ENCODE measurements around the gene ASXL3. TPM values are rescaled to one million over a fixed set of nuclear protein-coding genes. Genes with fewer than 3 reads are reported as not detected.

Gene ASXL3
- total RNA-seq, 1 experiment from 2014 or later: 0.11 TPM

DNA sequence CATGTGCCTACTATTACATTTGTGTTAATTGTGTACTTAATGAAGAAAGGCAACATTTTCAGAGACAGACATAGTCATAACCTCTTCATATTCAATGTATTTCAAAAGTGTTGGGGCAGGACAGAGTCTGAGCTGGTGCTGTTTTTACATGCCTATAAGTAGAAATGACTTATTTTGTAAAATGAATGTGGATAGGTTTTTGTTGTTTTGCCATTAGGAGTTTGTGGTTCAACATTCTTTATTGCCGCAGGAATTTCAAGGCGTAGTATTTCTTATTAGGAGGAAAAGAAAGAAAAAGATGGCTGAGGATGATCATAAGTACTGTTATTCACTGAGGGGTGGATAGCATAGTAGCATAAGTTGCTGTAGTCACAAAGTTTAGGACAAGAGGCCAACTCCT, 21.2 kb upstream of the ASXL3 start:
- ChIA-PET CTCF (no interaction called here), POLR2A (ENCODE audit: low non-redundant PET) (no interaction called here)
- Histone ChIP-seq H3K36me3 (ENCODE audit: insufficient read depth, low read length, poor library complexity, severe bottlenecking) (no peaks in the 10 kb centered on the region), H3K9me3 (ENCODE audit: low read depth, low read length, poor library complexity, severe bottlenecking) (no peaks in the 10 kb centered on the region), H3K4me3 (ENCODE audit: low read depth, low read length, poor library complexity, severe bottlenecking) (no peak overlapping the region), H3K27ac (ENCODE audit: low read depth, low read length, poor library complexity, severe bottlenecking) (no peak overlapping the region), H3K27me3 (replicated peaks; ENCODE audit: insufficient read depth, low read depth, low read length, poor library complexity) (peaks cover 4% of the 10 kb centered on the region), H3K4me1 (ENCODE audit: insufficient read depth, low read length, poor library complexity, severe bottlenecking) (no peaks in the 10 kb centered on the region)
- intact Hi-C loops (cut with micrococcal nuclease; ENCODE audit: unreplicated experiment): no loop called here
- TF ChIP-seq, protein P1, sequence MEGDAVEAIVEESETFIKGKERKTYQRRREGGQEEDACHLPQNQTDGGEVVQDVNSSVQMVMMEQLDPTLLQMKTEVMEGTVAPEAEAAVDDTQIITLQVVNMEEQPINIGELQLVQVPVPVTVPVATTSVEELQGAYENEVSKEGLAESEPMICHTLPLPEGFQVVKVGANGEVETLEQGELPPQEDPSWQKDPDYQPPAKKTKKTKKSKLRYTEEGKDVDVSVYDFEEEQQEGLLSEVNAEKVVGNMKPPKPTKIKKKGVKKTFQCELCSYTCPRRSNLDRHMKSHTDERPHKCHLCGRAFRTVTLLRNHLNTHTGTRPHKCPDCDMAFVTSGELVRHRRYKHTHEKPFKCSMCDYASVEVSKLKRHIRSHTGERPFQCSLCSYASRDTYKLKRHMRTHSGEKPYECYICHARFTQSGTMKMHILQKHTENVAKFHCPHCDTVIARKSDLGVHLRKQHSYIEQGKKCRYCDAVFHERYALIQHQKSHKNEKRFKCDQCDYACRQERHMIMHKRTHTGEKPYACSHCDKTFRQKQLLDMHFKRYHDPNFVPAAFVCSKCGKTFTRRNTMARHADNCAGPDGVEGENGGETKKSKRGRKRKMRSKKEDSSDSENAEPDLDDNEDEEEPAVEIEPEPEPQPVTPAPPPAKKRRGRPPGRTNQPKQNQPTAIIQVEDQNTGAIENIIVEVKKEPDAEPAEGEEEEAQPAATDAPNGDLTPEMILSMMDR (conservative IDR thresholded peaks at IDR 0.05; ENCODE audit: low read depth, low read length): no peak
- TF ChIP-seq EZH2 (IDR thresholded peaks at IDR 0.05; ENCODE audit: borderline replicate concordance, low read depth, low read length, poor library complexity, severe bottlenecking): no peak
- BruUV-seq (replicated peaks): no TSS peak
- DNase-seq (ENCODE audit: low spot score): no peak

DNA sequence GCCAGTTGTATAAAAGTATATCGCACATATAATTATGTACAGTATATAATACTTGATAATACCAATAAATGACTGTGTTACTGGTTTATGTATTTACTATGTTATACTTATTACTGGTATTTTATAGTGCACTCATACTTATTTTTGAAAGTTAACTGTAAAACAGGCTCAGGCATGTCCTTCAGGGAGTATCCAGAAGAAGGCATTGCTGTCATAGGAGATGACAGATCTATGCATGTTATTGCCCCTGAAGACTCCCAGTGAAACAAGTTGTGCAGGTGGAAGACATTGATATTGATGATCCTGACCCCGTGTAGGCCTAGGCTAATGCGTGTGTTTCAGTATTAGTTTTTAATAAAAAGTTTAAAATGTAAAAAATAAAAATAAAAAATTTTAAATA, 20.3 kb upstream of the ASXL3 start:
- TF ChIP-seq, protein P1 (conservative IDR thresholded peaks at IDR 0.05; ENCODE audit: low read depth, low read length): no peak
- TF ChIP-seq EZH2 (IDR thresholded peaks at IDR 0.05; ENCODE audit: borderline replicate concordance, low read depth, low read length, poor library complexity, severe bottlenecking): no peak
- H3K4me1 ChIP-seq (ENCODE audit: insufficient read depth, low read length, poor library complexity, severe bottlenecking): no peaks in the 10 kb centered on the region
- no peaks in the 10 kb centered on the region for H3K36me3 ChIP-seq (ENCODE audit: insufficient read depth, low read length, poor library complexity, severe bottlenecking)
- POLR2A ChIA-PET (ENCODE audit: low non-redundant PET): interaction anchor here (0.6 kb wide), 1 partner anchor 937 kb away, joined by 3 read pairs; no protein-coding TSS in a partner anchor
- H3K9me3 ChIP-seq (ENCODE audit: low read depth, low read length, poor library complexity, severe bottlenecking): no peaks in the 10 kb centered on the region
- BruUV-seq (replicated peaks): no TSS peak
- intact Hi-C loops (cut with micrococcal nuclease; ENCODE audit: unreplicated experiment): no loop called here
- H3K27ac ChIP-seq (ENCODE audit: low read depth, low read length, poor library complexity, severe bottlenecking): no peak overlapping the region
- DNase-seq (ENCODE audit: low spot score): no peak
- H3K27me3 ChIP-seq (replicated peaks; ENCODE audit: insufficient read depth, low read depth, low read length, poor library complexity): peaks cover 4% of the 10 kb centered on the region
- CTCF ChIA-PET: no interaction called here
- H3K4me3 ChIP-seq (ENCODE audit: low read depth, low read length, poor library complexity, severe bottlenecking): no peak overlapping the region

DNA sequence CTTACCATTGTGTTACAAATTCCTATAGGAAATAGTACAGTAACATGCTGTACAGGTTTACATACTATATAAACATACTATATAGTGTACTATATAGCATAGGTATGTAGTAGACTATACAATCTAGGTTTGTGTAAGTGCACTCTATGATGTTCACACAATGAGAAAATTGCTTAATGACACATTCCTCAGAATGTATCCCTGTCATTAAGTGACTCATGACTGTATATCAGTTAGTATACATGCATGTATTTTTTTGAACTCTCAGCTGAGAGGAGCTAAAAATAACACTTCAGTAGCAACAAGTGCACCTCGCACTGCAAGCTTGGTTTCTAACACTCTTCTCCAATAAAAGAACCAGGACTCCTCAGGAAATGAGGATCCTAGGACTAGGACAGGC, 19.5 kb upstream of the ASXL3 start:
- no peaks in the 10 kb centered on the region for H3K36me3 ChIP-seq (ENCODE audit: insufficient read depth, low read length, poor library complexity, severe bottlenecking)
- DNase-seq (ENCODE audit: low spot score): no peak
- intact Hi-C loops (cut with micrococcal nuclease; ENCODE audit: unreplicated experiment): no loop called here
- H3K4me1 ChIP-seq (ENCODE audit: insufficient read depth, low read length, poor library complexity, severe bottlenecking): no peaks in the 10 kb centered on the region
- no TSS peak for BruUV-seq (replicated peaks)
- no peak overlapping the region for H3K27ac ChIP-seq (ENCODE audit: low read depth, low read length, poor library complexity, severe bottlenecking)
- no peak for TF ChIP-seq EZH2 (IDR thresholded peaks at IDR 0.05; ENCODE audit: borderline replicate concordance, low read depth, low read length, poor library complexity, severe bottlenecking)
- TF ChIP-seq, protein P1 (conservative IDR thresholded peaks at IDR 0.05; ENCODE audit: low read depth, low read length): no peak
- H3K9me3 ChIP-seq (ENCODE audit: low read depth, low read length, poor library complexity, severe bottlenecking): no peaks in the 10 kb centered on the region
- H3K27me3 ChIP-seq (replicated peaks; ENCODE audit: insufficient read depth, low read depth, low read length, poor library complexity): peaks cover 4% of the 10 kb centered on the region
- ChIA-PET CTCF (no interaction called here), POLR2A (ENCODE audit: low non-redundant PET) (interaction anchor here (0.6 kb wide), 1 partner anchor 937 kb away, joined by 3 read pairs; no protein-coding TSS in a partner anchor)
- no peak overlapping the region for H3K4me3 ChIP-seq (ENCODE audit: low read depth, low read length, poor library complexity, severe bottlenecking)
